Neuronal stem cell (in vitro differentiated cells): ENCODE data around the gene GREB1.
A peak's percentile ranks its signal among the peaks of the same experiment; 100 is the strongest.

Experiments used
- DNase-seq: peaks from one replicate; pipeline ENCODE4 v3.0.0-alpha.2; 2013; ENCODE audit warnings: low spot score
- H2AFZ ChIP-seq: one replicate; pipeline ENCODE4 v1.6.1; 2013; ENCODE audit warnings: mild to moderate bottlenecking, low read length, inconsistent platforms
- H2AK5ac ChIP-seq: 2 replicates; pipeline ENCODE4 v1.6.1; 2013; ENCODE audit warnings: low read depth, mild to moderate bottlenecking, inconsistent platforms, low read length, moderate library complexity, mixed read lengths
- H2BK120ac ChIP-seq: 2 replicates; pipeline ENCODE4 v1.6.1; 2013; ENCODE audit warnings: low read depth, mild to moderate bottlenecking, inconsistent platforms, low read length, moderate library complexity, mixed read lengths
- H2BK12ac ChIP-seq: one replicate; pipeline ENCODE4 v1.6.1; 2013; ENCODE audit warnings: low read length, inconsistent platforms
- H2BK15ac ChIP-seq: 2 replicates; pipeline ENCODE4 v1.6.1; 2013; ENCODE audit warnings: mild to moderate bottlenecking, low read length, inconsistent platforms, mixed read lengths
- H2BK5ac ChIP-seq: one replicate; pipeline ENCODE4 v1.6.1; 2013; ENCODE audit warnings: inconsistent platforms, mild to moderate bottlenecking, low read length, moderate library complexity
- H3K14ac ChIP-seq: one replicate; pipeline ENCODE4 v1.6.1; 2013; ENCODE audit warnings: low read length, inconsistent platforms
- H3K18ac ChIP-seq: 2 replicates; pipeline ENCODE4 v1.6.1; 2013; ENCODE audit warnings: low read length, inconsistent platforms
- H3K23ac ChIP-seq: 2 replicates; pipeline ENCODE4 v1.6.1; 2013; ENCODE audit warnings: low read depth, mild to moderate bottlenecking, mixed read lengths, low read length, inconsistent platforms; ENCODE audit not compliant: poor library complexity
- H3K27ac ChIP-seq: replicated peaks from 3 replicates; pipeline ENCODE4 v1.5.1; 2013; ENCODE audit warnings: low read length, inconsistent platforms
- H3K27me3 ChIP-seq, 3 experiments: 2 replicates each; pipeline ENCODE4 v1.6.1; 2013; ENCODE audit warnings: low read length in 3 of 3, mild to moderate bottlenecking in 2 of 3, inconsistent platforms in 1 of 3, low read depth in 1 of 3, mixed read lengths in 1 of 3, moderate library complexity in 1 of 3; ENCODE audit not compliant: control insufficient read depth in 3 of 3, insufficient read depth in 3 of 3
- H3K36me3 ChIP-seq, 2 donors: replicated peaks in 1 of 2; 2 replicates each; pipeline ENCODE4 v1.6.1; 2013; ENCODE audit warnings: low read length in 2 of 2; ENCODE audit not compliant: control insufficient read depth in 2 of 2, insufficient read depth in 2 of 2
- H3K4ac ChIP-seq: 2 replicates; pipeline ENCODE4 v1.6.1; 2013; ENCODE audit warnings: inconsistent platforms, mild to moderate bottlenecking, low read length, moderate library complexity
- H3K4me1 ChIP-seq, 2 donors: 1 replicate in 1 of 2; 2 replicates in 1 of 2; pipeline ENCODE4 v1.6.1; 2013; ENCODE audit warnings: low read length in 2 of 2, low read depth in 1 of 2; ENCODE audit not compliant: control insufficient read depth in 2 of 2, insufficient read depth in 1 of 2
- H3K4me2 ChIP-seq: one replicate; pipeline ENCODE4 v1.6.1; 2013; ENCODE audit warnings: mild to moderate bottlenecking, low read length, inconsistent platforms; ENCODE audit not compliant: insufficient read depth, poor library complexity, severe bottlenecking
- H3K4me3 ChIP-seq, 2 donors: 2 replicates each; pipeline ENCODE4 v1.5.1; 2013; ENCODE audit warnings: low read length in 2 of 2, mild to moderate bottlenecking in 2 of 2, inconsistent platforms in 1 of 2, moderate library complexity in 1 of 2
- H3K79me1 ChIP-seq: one replicate; pipeline ENCODE4 v1.6.1; 2013; ENCODE audit warnings: low read depth, mild to moderate bottlenecking, inconsistent platforms, low read length, moderate library complexity
- H3K9ac ChIP-seq: one replicate; pipeline ENCODE4 v1.6.1; 2013; ENCODE audit warnings: mild to moderate bottlenecking, low read depth, low read length, inconsistent platforms; ENCODE audit not compliant: poor library complexity
- H3K9me3 ChIP-seq, 2 donors: replicated peaks in 1 of 2; 2 replicates each; pipeline versions ENCODE3 to v1.6.1; 2013; ENCODE audit warnings: low read length in 2 of 2, mild to moderate bottlenecking in 2 of 2, inconsistent platforms in 1 of 2, low read depth in 1 of 2, mixed read lengths in 1 of 2, moderate library complexity in 1 of 2; ENCODE audit not compliant: control insufficient read depth in 2 of 2, insufficient read depth in 1 of 2
- H4K8ac ChIP-seq: one replicate; pipeline ENCODE4 v1.6.1; 2013; ENCODE audit warnings: low read depth, mild to moderate bottlenecking, inconsistent platforms, low read length, moderate library complexity
- H4K91ac ChIP-seq: one replicate; pipeline ENCODE4 v1.6.1; 2013; ENCODE audit warnings: low read length, low read depth, mild to moderate bottlenecking, inconsistent platforms; ENCODE audit not compliant: poor library complexity
- WGBS, 2 donors: extraction: QIAGEN DNeasy Blood & Tissue Kit; methylation state at CpG; one replicate each; pipeline ENCODE4 v1.1.7; 2013; ENCODE audit warnings: missing lambda C conversion rate in 2 of 2, mixed read lengths in 1 of 2; ENCODE audit not compliant: insufficient read length in 2 of 2, insufficient replicate concordance in 1 of 2; ENCODE audit errors: extremely low coverage in 2 of 2; 5-methylcytosine and 5-hydroxymethylcytosine counted together

Gene GREB1

GRCh38 chr2:11679486-11680181 is 145.8 kb downstream of the GREB1 start:
- Histone ChIP-seq H3K79me1 (no peaks in the 10 kb centered on the region), H2BK5ac (no peak overlapping the region), H3K9ac (no peak overlapping the region), H4K91ac (no peak overlapping the region), H2AK5ac (no peak overlapping the region), H3K14ac (no peak overlapping the region), H3K4me1 (peaks cover 5% of the 10 kb centered on the region in 2 donors), H3K36me3 (no peaks in the 10 kb centered on the region), H2BK120ac (no peak overlapping the region), H3K23ac (no peak overlapping the region), H2AFZ (no peak overlapping the region), H2BK12ac (no peak overlapping the region), H3K27ac (no peak overlapping the region), H4K8ac (no peak overlapping the region), H3K18ac (no peak overlapping the region), H3K4ac (no peak overlapping the region), H3K9me3 (peaks cover 0 to 2% of the 10 kb centered on the region in 2 donors), H3K27me3 (peaks cover 0 to 60% (median 0%) of the 10 kb centered on the region in 3 experiments), H2BK15ac (no peak overlapping the region), H3K4me2 (no peak overlapping the region), H3K4me3 (no peak overlapping the region)
- no CpG with 5 or more reads among the region's 13 CpGs for WGBS, 2 donors
- no peak for DNase-seq

GRCh38 chr2:11680182-11680900 is 146.5 kb downstream of the GREB1 start:
- Histone ChIP-seq H3K27me3 (peaks cover 0 to 58% (median 0%) of the 10 kb centered on the region in 3 experiments), H3K4ac (no peak overlapping the region), H3K18ac (peak overlapping the region; percentile 30), H2AK5ac (no peak overlapping the region), H3K4me2 (no peak overlapping the region), H3K9me3 (peaks cover 0 to 2% of the 10 kb centered on the region in 2 donors), H2BK5ac (no peak overlapping the region), H3K4me1 (peaks cover 5% of the 10 kb centered on the region in 2 donors), H3K4me3 (no peak overlapping the region), H4K91ac (no peak overlapping the region), H3K23ac (no peak overlapping the region), H2BK120ac (no peak overlapping the region), H2AFZ (no peak overlapping the region), H3K27ac (no peak overlapping the region), H3K79me1 (no peaks in the 10 kb centered on the region), H2BK15ac (no peak overlapping the region), H3K9ac (no peak overlapping the region), H3K36me3 (no peaks in the 10 kb centered on the region), H2BK12ac (no peak overlapping the region), H4K8ac (no peak overlapping the region), H3K14ac (no peak overlapping the region)
- no CpG with 5 or more reads among the region's 16 CpGs for WGBS, 2 donors
- no peak for DNase-seq

GRCh38 chr2:11680901-11681721 is 147.3 kb downstream of the GREB1 start:
- H3K27me3 ChIP-seq, result peaks cover 0 to 56% (median 0%) of the 10 kb centered on the region in 3 experiments
- H3K14ac ChIP-seq, result no peak overlapping the region
- H3K4me3 ChIP-seq, result no peak overlapping the region
- H3K36me3 ChIP-seq, result no peaks in the 10 kb centered on the region
- H2BK5ac ChIP-seq, result no peak overlapping the region
- no peak overlapping the region for H3K27ac ChIP-seq
- H2BK15ac ChIP-seq, result no peak overlapping the region
- H3K18ac ChIP-seq, result no peak overlapping the region
- H2AK5ac ChIP-seq, result no peak overlapping the region
- H2BK12ac ChIP-seq, result no peak overlapping the region
- H4K91ac ChIP-seq, result no peak overlapping the region
- H3K9ac ChIP-seq, result no peak overlapping the region
- H3K79me1 ChIP-seq, result no peaks in the 10 kb centered on the region
- no peak overlapping the region for H4K8ac ChIP-seq
- no peak for DNase-seq
- no peak overlapping the region for H3K23ac ChIP-seq
- peaks cover 5% of the 10 kb centered on the region in 2 donors for H3K4me1 ChIP-seq
- H2BK120ac ChIP-seq, result no peak overlapping the region
- H3K4me2 ChIP-seq, result no peak overlapping the region
- no peak overlapping the region for H3K4ac ChIP-seq
- H2AFZ ChIP-seq, result peak overlapping the region; percentile 49
- no CpG with 5 or more reads among the region's 15 CpGs for WGBS, 2 donors
- H3K9me3 ChIP-seq, result no peaks in the 10 kb centered on the region
